NB4 (cell line): ENCODE measurements around the gene MTHFR.

ENCODE experiments used
- CTCF ChIP-seq: IDR thresholded peaks from one replicate; pipeline ENCODE4 v1.5.1; 2012; ENCODE audit warnings: low read depth, low read length
- MAX ChIP-seq: IDR thresholded peaks from 2 replicates; pipeline ENCODE4 v1.6.1; 2011; ENCODE audit warnings: low read depth, low read length
- POLR2A ChIP-seq: IDR thresholded peaks from 2 replicates; pipeline ENCODE4 v1.6.1; 2011; ENCODE audit warnings: mild to moderate bottlenecking; ENCODE audit not compliant: insufficient read length; ENCODE audit errors: extremely low read depth

- TF ChIP-seq POLR2A (no peak), CTCF (no peak), MAX (no peak)
Observed at GRCh38 chr1:11795238-11795890, 10.4 kb downstream of the MTHFR start.
